Mesenchymal stem cell (in vitro differentiated cells and primary cell): ENCODE measurements around the gene MMP7.

Experiments used
- DNase-seq: peaks from one replicate; pipeline ENCODE4 v3.0.0-alpha.2; 2013
- H2AFZ ChIP-seq: one replicate; pipeline ENCODE4 v1.6.1; 2013; ENCODE audit warnings: low read depth, mild to moderate bottlenecking, control low read depth, inconsistent platforms, low read length, moderate library complexity
- H2AK5ac ChIP-seq: 2 replicates; pipeline ENCODE4 v1.6.1; 2013; ENCODE audit warnings: low read length, moderate library complexity, mild to moderate bottlenecking, inconsistent platforms; ENCODE audit not compliant: severe bottlenecking
- H2BK120ac ChIP-seq: one replicate; pipeline ENCODE4 v1.6.1; 2013; ENCODE audit warnings: low read depth, mild to moderate bottlenecking, inconsistent platforms, low read length, moderate library complexity
- H2BK12ac ChIP-seq, 2 experiments: one replicate each; pipeline ENCODE4 v1.6.1; 2013; ENCODE audit warnings: inconsistent platforms in 2 of 2, low read length in 2 of 2, mild to moderate bottlenecking in 2 of 2, moderate library complexity in 2 of 2, control low read depth in 1 of 2
- H2BK15ac ChIP-seq: one replicate; pipeline ENCODE4 v1.6.1; 2013; ENCODE audit warnings: mild to moderate bottlenecking, low read depth, inconsistent platforms; ENCODE audit not compliant: poor library complexity, severe bottlenecking
- H2BK5ac ChIP-seq: 2 replicates; pipeline ENCODE4 v1.6.1; 2013; ENCODE audit warnings: low read depth, mild to moderate bottlenecking, low read length, control low read depth, inconsistent platforms; ENCODE audit not compliant: poor library complexity, severe bottlenecking
- H3K14ac ChIP-seq, 2 experiments: one replicate each; pipeline ENCODE4 v1.6.1; 2013; ENCODE audit warnings: inconsistent platforms in 2 of 2, low read length in 2 of 2, control low read depth in 1 of 2, mild to moderate bottlenecking in 1 of 2, moderate library complexity in 1 of 2
- H3K18ac ChIP-seq, 2 experiments: one replicate each; pipeline ENCODE4 v1.6.1; 2013; ENCODE audit warnings: inconsistent platforms in 2 of 2, low read length in 2 of 2, control low read depth in 1 of 2, low read depth in 1 of 2, mild to moderate bottlenecking in 1 of 2
- H3K23ac ChIP-seq, 2 experiments: one replicate each; pipeline ENCODE4 v1.6.1; 2013; ENCODE audit warnings: inconsistent platforms in 2 of 2, low read length in 2 of 2, mild to moderate bottlenecking in 2 of 2, moderate library complexity in 2 of 2, control low read depth in 1 of 2
- H3K27ac ChIP-seq: 2 replicates; pipeline ENCODE4 v1.5.1; 2013; ENCODE audit warnings: mild to moderate bottlenecking, moderate library complexity, low read length, control low read depth, inconsistent platforms; ENCODE audit not compliant: poor library complexity, severe bottlenecking
- H3K27me3 ChIP-seq, 2 experiments: 2 replicates each; pipeline versions ENCODE4 v1.6.1 to v1.7.0; 2013; ENCODE audit warnings: low read length in 2 of 2, mild to moderate bottlenecking in 2 of 2, moderate library complexity in 2 of 2, control low read depth in 1 of 2, inconsistent platforms in 1 of 2; ENCODE audit not compliant: control insufficient read depth in 1 of 2, insufficient read depth in 1 of 2
- H3K36me3 ChIP-seq, 2 experiments: 2 replicates each; pipeline versions ENCODE4 v1.6.1 to v1.7.0; 2013; ENCODE audit warnings: low read length in 2 of 2, control low read depth in 1 of 2, inconsistent platforms in 1 of 2, low read depth in 1 of 2, mild to moderate bottlenecking in 1 of 2; ENCODE audit not compliant: insufficient read depth in 2 of 2, control insufficient read depth in 1 of 2
- H3K4ac ChIP-seq, 2 experiments: one replicate each; pipeline ENCODE4 v1.6.1; 2013; ENCODE audit warnings: inconsistent platforms in 2 of 2, low read length in 2 of 2, mild to moderate bottlenecking in 2 of 2, moderate library complexity in 2 of 2, control low read depth in 1 of 2, low read depth in 1 of 2
- H3K4me1 ChIP-seq: 2 replicates; pipeline ENCODE4 v1.6.1; 2013; ENCODE audit warnings: low read depth, low read length, control low read depth; ENCODE audit not compliant: control insufficient read depth, insufficient read depth
- H3K4me2 ChIP-seq: 2 replicates; pipeline ENCODE4 v1.6.1; 2013; ENCODE audit warnings: low read length, mild to moderate bottlenecking, inconsistent platforms; ENCODE audit not compliant: poor library complexity, severe bottlenecking
- H3K4me3 ChIP-seq, 2 experiments: 2 replicates each; pipeline versions ENCODE4 v1.5.1 to v1.7.0; 2013; ENCODE audit warnings: low read length in 2 of 2, mild to moderate bottlenecking in 2 of 2, control low read depth in 1 of 2, low read depth in 1 of 2; ENCODE audit not compliant: insufficient read depth in 1 of 2
- H3K79me1 ChIP-seq: replicated peaks from 2 replicates; pipeline ENCODE4 v1.6.1; 2013; ENCODE audit warnings: mild to moderate bottlenecking, control low read depth, low read length, inconsistent platforms; ENCODE audit not compliant: poor library complexity, severe bottlenecking
- H3K9ac ChIP-seq: 2 replicates; pipeline ENCODE4 v1.7.0; 2013; ENCODE audit warnings: mild to moderate bottlenecking, low read length, moderate library complexity
- H3K9me3 ChIP-seq: 2 replicates; pipeline ENCODE4 v1.7.0; 2013; ENCODE audit warnings: mild to moderate bottlenecking, low read length; ENCODE audit not compliant: control insufficient read depth
- H4K8ac ChIP-seq: one replicate; pipeline ENCODE4 v1.6.1; 2013; ENCODE audit warnings: inconsistent platforms, mild to moderate bottlenecking, low read length, moderate library complexity
- H4K91ac ChIP-seq: one replicate; pipeline ENCODE4 v1.6.1; 2013; ENCODE audit warnings: mild to moderate bottlenecking, low read length, inconsistent platforms
- WGBS: methylation state at CpG from one replicate; pipeline ENCODE4 v1.1.7; 2013; ENCODE audit warnings: mixed read lengths; 5-methylcytosine and 5-hydroxymethylcytosine counted together

The MMP7 gene

GRCh38 chr11:102566112-102566511, 35.6 kb upstream of the MMP7 start:
- no peak overlapping the region for H3K4ac ChIP-seq
- no peak overlapping the region for H4K91ac ChIP-seq
- H3K27ac ChIP-seq: no peak overlapping the region
- no peak overlapping the region for H4K8ac ChIP-seq
- peaks cover 3% of the 10 kb centered on the region for H3K4me1 ChIP-seq
- 79% methylated on average over 1 of the region's 1 CpG for WGBS
- peaks cover 5% of the 10 kb centered on the region for H3K9me3 ChIP-seq
- no peaks in the 10 kb centered on the region for H3K27me3 ChIP-seq
- H2BK12ac ChIP-seq: no peak overlapping the region
- H3K36me3 ChIP-seq: no peaks in the 10 kb centered on the region
- H2BK15ac ChIP-seq: no peak overlapping the region
- H2AFZ ChIP-seq: no peak overlapping the region
- no peak overlapping the region for H3K4me2 ChIP-seq
- H3K9ac ChIP-seq: no peak overlapping the region
- H2AK5ac ChIP-seq: no peak overlapping the region
- no peak overlapping the region for H3K14ac ChIP-seq
- no peak for DNase-seq
- no peaks in the 10 kb centered on the region for H3K79me1 ChIP-seq
- no peak overlapping the region for H3K18ac ChIP-seq
- H3K4me3 ChIP-seq: no peak overlapping the region
- no peak overlapping the region for H2BK120ac ChIP-seq
- H2BK5ac ChIP-seq: no peak overlapping the region
- H3K23ac ChIP-seq: no peak overlapping the region

- Histone ChIP-seq H2BK5ac (no peak overlapping the region), H3K4ac (no peak overlapping the region), H3K18ac (no peak overlapping the region), H3K36me3 (no peaks in the 10 kb centered on the region), H3K27ac (no peak overlapping the region), H3K4me1 (peaks cover 3% of the 10 kb centered on the region), H4K91ac (no peak overlapping the region), H2AFZ (no peak overlapping the region), H3K4me3 (no peak overlapping the region), H3K9ac (no peak overlapping the region), H3K14ac (no peak overlapping the region), H4K8ac (no peak overlapping the region), H2BK120ac (no peak overlapping the region), H3K79me1 (no peaks in the 10 kb centered on the region), H2BK12ac (no peak overlapping the region), H3K4me2 (no peak overlapping the region), H3K27me3 (no peaks in the 10 kb centered on the region), H2BK15ac (no peak overlapping the region), H3K23ac (no peak overlapping the region), H2AK5ac (no peak overlapping the region), H3K9me3 (peaks cover 5% of the 10 kb centered on the region)
- DNase-seq: peak; percentile 75
- 39% methylated on average over 2 of the region's 2 CpGs for WGBS
Measured at GRCh38 chr11:102564110-102564509, 33.6 kb upstream of the MMP7 start.

GRCh38 chr11:102561636-102562035, 31.1 kb upstream of the MMP7 start:
- Histone ChIP-seq H2BK12ac (no peak overlapping the region), H3K4me2 (no peak overlapping the region), H3K23ac (no peak overlapping the region), H2AFZ (no peak overlapping the region), H2BK120ac (no peak overlapping the region), H3K27me3 (no peaks in the 10 kb centered on the region), H2BK15ac (no peak overlapping the region), H4K91ac (no peak overlapping the region), H3K18ac (no peak overlapping the region), H2AK5ac (no peak overlapping the region), H3K36me3 (no peaks in the 10 kb centered on the region), H3K4ac (peak overlapping the region in 1 of 2 experiments; percentile 11), H3K4me3 (no peak overlapping the region), H3K79me1 (no peaks in the 10 kb centered on the region), H3K27ac (no peak overlapping the region), H2BK5ac (no peak overlapping the region), H3K9ac (no peak overlapping the region), H3K14ac (no peak overlapping the region), H3K4me1 (peaks cover 3% of the 10 kb centered on the region), H3K9me3 (peaks cover 5% of the 10 kb centered on the region), H4K8ac (no peak overlapping the region)
- no peak for DNase-seq

GRCh38 chr11:102560555-102561011, 30.0 kb upstream of the MMP7 start:
- Histone ChIP-seq H3K36me3 (no peaks in the 10 kb centered on the region), H3K27ac (peak overlapping the region; percentile 43), H2BK5ac (no peak overlapping the region), H2AFZ (no peak overlapping the region), H3K4me1 (peaks cover 3% of the 10 kb centered on the region), H3K79me1 (no peaks in the 10 kb centered on the region), H3K4me3 (peak overlapping the region in 1 of 2 experiments; percentile 73), H4K91ac (no peak overlapping the region), H3K4me2 (peak overlapping the region; percentile 57), H3K9me3 (no peaks in the 10 kb centered on the region), H4K8ac (no peak overlapping the region), H3K14ac (no peak overlapping the region), H2BK15ac (no peak overlapping the region), H3K18ac (no peak overlapping the region), H3K9ac (peak overlapping the region; percentile 78), H2AK5ac (no peak overlapping the region), H2BK12ac (no peak overlapping the region), H3K4ac (no peak overlapping the region), H2BK120ac (no peak overlapping the region), H3K27me3 (no peaks in the 10 kb centered on the region), H3K23ac (no peak overlapping the region)
- peak; percentile 69 for DNase-seq
- 69% methylated on average over 3 of the region's 6 CpGs for WGBS
